Measurements from ENCODE around the gene NUAK2. TPM values are rescaled to one million over a fixed set of nuclear protein-coding genes. Genes with fewer than 3 reads are reported as not detected.

Gene NUAK2
- total RNA-seq, 4 donors from 2014 or later, result 15.8 to 32.0 (median 21.4) TPM

DNA sequence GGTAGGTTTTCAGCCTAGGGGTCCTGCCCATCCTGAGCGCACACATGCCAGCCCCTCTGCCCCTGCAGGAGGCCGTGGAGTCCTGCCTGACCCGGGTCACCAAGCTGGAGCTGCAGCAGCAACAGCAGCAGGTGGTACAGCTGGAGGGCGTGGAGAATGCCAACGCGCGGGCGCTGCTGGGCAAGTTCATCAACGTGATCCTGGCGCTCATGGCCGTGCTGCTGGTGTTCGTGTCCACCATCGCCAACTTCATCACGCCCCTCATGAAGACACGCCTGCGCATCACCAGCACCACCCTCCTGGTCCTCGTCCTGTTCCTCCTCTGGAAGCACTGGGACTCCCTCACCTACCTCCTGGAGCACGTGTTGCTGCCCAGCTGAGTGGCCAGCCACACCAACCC, 49.8 kb downstream of the NUAK2 start:
- H3K27ac ChIP-seq, result no peak overlapping the region
- H3K27me3 ChIP-seq, result no peaks in the 10 kb centered on the region
- H3K4me1 ChIP-seq, result peaks cover 20 to 80% (median 30%) of the 10 kb centered on the region in 3 donors
- no peaks in the 10 kb centered on the region for H3K36me3 ChIP-seq
- H3K4me3 ChIP-seq, result no peak overlapping the region
- intact Hi-C loops (cut with DNase I), result loop anchor here (2.0 kb wide), 1 partner anchor 53 kb away; no protein-coding TSS in a partner anchor
- no peak for DNase-seq
- no peaks in the 10 kb centered on the region for H3K9me3 ChIP-seq
- TF ChIP-seq, protein P1, sequence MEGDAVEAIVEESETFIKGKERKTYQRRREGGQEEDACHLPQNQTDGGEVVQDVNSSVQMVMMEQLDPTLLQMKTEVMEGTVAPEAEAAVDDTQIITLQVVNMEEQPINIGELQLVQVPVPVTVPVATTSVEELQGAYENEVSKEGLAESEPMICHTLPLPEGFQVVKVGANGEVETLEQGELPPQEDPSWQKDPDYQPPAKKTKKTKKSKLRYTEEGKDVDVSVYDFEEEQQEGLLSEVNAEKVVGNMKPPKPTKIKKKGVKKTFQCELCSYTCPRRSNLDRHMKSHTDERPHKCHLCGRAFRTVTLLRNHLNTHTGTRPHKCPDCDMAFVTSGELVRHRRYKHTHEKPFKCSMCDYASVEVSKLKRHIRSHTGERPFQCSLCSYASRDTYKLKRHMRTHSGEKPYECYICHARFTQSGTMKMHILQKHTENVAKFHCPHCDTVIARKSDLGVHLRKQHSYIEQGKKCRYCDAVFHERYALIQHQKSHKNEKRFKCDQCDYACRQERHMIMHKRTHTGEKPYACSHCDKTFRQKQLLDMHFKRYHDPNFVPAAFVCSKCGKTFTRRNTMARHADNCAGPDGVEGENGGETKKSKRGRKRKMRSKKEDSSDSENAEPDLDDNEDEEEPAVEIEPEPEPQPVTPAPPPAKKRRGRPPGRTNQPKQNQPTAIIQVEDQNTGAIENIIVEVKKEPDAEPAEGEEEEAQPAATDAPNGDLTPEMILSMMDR (IDR thresholded peaks at IDR 0.05), result no peak
- 82 to 89% methylated on average over 9 to 15 of the region's 18 CpGs for whole genome bisulfite sequencing, 2 donors

DNA sequence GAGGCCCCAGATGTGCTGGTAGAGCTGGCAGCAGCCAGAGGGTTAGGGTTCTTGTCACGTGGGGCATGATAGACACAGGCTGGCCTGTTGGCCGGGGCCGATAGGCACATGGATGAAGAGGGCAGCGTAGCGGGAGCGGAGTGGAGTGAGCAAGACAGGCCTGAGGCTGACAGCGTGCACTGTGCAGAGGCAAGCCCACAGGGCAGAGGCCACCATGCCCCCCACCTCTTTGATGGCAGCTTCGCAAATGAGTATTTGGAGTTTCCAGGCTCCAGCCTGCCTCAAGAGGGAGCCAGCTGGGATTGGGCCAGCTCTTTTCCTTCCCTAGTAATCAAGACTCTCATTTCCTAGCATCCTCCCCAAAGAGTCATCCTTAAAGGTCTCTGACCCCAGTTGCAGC, 50.3 kb downstream of the NUAK2 start:
- no peaks in the 10 kb centered on the region for H3K9me3 ChIP-seq
- intact Hi-C loops (cut with DNase I), result no loop called here
- no peaks in the 10 kb centered on the region for H3K27me3 ChIP-seq
- no peak overlapping the region for H3K4me3 ChIP-seq
- no peaks in the 10 kb centered on the region for H3K36me3 ChIP-seq
- WGBS, 2 donors, result 57 to 64% methylated on average over 8 of the region's 8 CpGs
- H3K4me1 ChIP-seq, result peaks cover 15 to 80% (median 26%) of the 10 kb centered on the region in 3 donors
- TF ChIP-seq, protein P1 (IDR thresholded peaks at IDR 0.05), result no peak
- TF ChIP-seq POLR2A (IDR thresholded peaks at IDR 0.05), result no peak
- no peak for DNase-seq
- H3K27ac ChIP-seq, result peak overlapping the region in 1 of 4 donors; percentile 38

DNA sequence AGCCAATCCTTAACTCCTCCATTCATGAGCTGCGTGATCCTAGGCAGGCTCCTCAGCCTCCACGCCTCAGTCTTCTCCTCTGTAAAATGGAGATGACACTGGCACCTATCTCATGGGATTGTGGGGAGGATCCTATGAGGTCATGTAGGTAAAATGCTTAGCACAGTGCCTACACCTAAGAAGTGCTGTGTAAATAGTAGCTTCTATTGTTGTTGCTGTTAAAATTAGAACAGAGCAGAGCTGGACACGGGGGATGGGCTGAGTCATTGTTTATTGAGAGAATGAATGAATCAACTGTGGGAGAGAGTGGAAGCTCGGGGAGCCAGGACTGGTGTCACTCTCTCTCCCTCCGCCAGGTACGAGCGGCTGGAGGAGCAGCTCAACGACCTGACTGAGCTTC, 50.8 kb downstream of the NUAK2 start:
- H3K4me1 ChIP-seq, result peaks cover 10 to 77% (median 21%) of the 10 kb centered on the region in 3 donors
- H3K27me3 ChIP-seq, result no peaks in the 10 kb centered on the region
- intact Hi-C loops (cut with DNase I), result no loop called here
- H3K36me3 ChIP-seq, result no peaks in the 10 kb centered on the region
- TF ChIP-seq, protein P1 (IDR thresholded peaks at IDR 0.05), result no peak
- TF ChIP-seq POLR2A (IDR thresholded peaks at IDR 0.05), result no peak
- WGBS, 2 donors, result 48 to 59% methylated on average over 5 to 7 of the region's 8 CpGs
- H3K9me3 ChIP-seq, result no peaks in the 10 kb centered on the region
- H3K4me3 ChIP-seq, result no peak overlapping the region
- peak overlapping the region in 1 of 4 donors; percentile 38 for H3K27ac ChIP-seq
- no peak for DNase-seq

DNA sequence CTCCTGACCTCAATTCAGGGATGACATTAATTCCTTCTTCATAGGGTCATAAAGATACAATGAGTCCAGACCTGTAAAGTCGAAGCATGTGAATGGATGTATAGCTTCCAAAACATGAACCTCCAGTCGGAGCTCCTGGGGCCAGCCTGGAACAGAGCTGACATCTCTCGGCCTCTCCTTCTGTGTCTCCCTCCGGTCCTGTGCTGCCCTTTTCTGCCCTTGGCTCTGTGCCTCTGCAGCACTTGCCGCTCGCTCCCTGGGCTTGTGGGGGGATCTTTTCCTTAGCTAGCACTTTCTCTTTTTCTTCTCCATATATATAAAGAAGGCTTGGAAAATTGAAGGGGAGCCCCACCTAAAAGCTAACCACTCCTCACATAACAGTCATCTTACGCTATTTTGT, 51.3 kb downstream of the NUAK2 start:
- intact Hi-C loops (cut with DNase I), result no loop called here

DNA sequence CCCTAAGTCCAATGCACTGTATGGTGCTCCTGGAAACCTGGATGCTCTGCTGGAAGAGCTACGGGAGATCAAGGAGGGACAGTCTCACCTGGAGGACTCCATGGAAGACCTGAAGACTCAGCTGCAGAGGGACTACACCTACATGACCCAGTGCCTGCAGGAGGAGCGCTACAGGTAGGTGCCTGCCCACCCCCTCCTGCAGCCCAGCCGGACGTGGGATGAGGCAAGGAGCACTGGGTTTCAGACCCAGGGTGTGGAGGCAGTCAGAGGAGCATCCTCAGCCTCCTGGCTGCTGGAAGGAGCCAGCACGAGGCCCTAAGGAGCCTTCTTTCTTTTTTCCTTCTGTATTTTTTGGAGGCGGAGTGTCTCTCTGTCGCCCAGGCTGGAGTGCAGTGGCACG, 51.8 kb downstream of the NUAK2 start:
- TF ChIP-seq, protein P1 (IDR thresholded peaks at IDR 0.05), result no peak
- TF ChIP-seq POLR2A (IDR thresholded peaks at IDR 0.05), result no peak
- H3K27ac ChIP-seq, result no peak overlapping the region
- intact Hi-C loops (cut with DNase I), result no loop called here
- WGBS, 2 donors, result 88 to 95% methylated on average over 4 to 7 of the region's 8 CpGs
- no peaks in the 10 kb centered on the region for H3K9me3 ChIP-seq
- DNase-seq, result no peak
- no peak overlapping the region for H3K4me3 ChIP-seq
- no peaks in the 10 kb centered on the region for H3K27me3 ChIP-seq
- H3K4me1 ChIP-seq, result peaks cover 4 to 67% (median 15%) of the 10 kb centered on the region in 3 donors
- H3K36me3 ChIP-seq, result no peaks in the 10 kb centered on the region

More for the DNA sequence above, 51.3 kb downstream of the NUAK2 start:
- Histone ChIP-seq H3K4me1 (peaks cover 8 to 73% (median 16%) of the 10 kb centered on the region in 3 donors), H3K27ac (no peak overlapping the region), H3K9me3 (no peaks in the 10 kb centered on the region), H3K36me3 (no peaks in the 10 kb centered on the region), H3K4me3 (no peak overlapping the region), H3K27me3 (no peaks in the 10 kb centered on the region)
- no peak for DNase-seq
- TF ChIP-seq POLR2A (IDR thresholded peaks at IDR 0.05), result no peak
- TF ChIP-seq, protein P1 (IDR thresholded peaks at IDR 0.05), result no peak
- 78 to 87% methylated on average over 7 of the region's 7 CpGs for WGBS, 2 donors
